ENCODE data around the gene MAB21L2.

DNA sequence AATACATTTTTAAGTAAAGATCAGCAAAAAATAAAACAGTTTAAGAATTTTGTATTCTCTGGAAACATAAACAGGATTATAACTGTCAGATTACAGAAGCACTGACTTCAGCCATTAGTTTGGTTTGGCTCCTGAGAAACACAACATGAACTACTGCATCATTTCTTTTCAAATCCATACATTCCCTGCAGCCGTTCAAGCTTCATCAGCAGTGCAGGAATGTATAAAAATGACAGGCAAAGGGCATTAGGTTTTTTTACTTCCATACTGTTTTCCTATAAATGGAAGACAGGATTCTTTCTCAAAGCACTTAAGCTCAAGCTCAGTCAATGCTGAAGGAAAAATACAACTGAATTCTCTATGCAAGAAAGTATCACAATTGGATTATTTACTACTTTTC is 4.2 kb upstream of the MAB21L2 start:
- TF ChIP-seq YY1 (tag by site-specific recombination; IDR thresholded peaks at IDR 0.05): no peak
- no peak for TF ChIP-seq ZNF248 (tag by site-specific recombination; IDR thresholded peaks at IDR 0.05)
- TF ChIP-seq, protein P1, sequence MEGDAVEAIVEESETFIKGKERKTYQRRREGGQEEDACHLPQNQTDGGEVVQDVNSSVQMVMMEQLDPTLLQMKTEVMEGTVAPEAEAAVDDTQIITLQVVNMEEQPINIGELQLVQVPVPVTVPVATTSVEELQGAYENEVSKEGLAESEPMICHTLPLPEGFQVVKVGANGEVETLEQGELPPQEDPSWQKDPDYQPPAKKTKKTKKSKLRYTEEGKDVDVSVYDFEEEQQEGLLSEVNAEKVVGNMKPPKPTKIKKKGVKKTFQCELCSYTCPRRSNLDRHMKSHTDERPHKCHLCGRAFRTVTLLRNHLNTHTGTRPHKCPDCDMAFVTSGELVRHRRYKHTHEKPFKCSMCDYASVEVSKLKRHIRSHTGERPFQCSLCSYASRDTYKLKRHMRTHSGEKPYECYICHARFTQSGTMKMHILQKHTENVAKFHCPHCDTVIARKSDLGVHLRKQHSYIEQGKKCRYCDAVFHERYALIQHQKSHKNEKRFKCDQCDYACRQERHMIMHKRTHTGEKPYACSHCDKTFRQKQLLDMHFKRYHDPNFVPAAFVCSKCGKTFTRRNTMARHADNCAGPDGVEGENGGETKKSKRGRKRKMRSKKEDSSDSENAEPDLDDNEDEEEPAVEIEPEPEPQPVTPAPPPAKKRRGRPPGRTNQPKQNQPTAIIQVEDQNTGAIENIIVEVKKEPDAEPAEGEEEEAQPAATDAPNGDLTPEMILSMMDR (tag by site-specific recombination; IDR thresholded peaks at IDR 0.05): no peak
- TF ChIP-seq FEZF1 (tag by site-specific recombination; IDR thresholded peaks at IDR 0.05): no peak
- no peak for TF ChIP-seq ZNF140 (tag by site-specific recombination; IDR thresholded peaks at IDR 0.05)

Measured in HEK293 (cell line).